A549 (cell line): ENCODE measurements around the gene CRADD. TPM values are rescaled to one million over a fixed set of nuclear protein-coding genes. Genes with fewer than 3 reads are reported as not detected.

Experiments
- ATAC-seq, 2 experiments: fragments of 200-7000 bp in 1 of 2; fragments of >200 bp in 1 of 2; cut with Nextera tagmentation in 1 of 2; cut with Tn5 transposase in 1 of 2; 3 replicates each; pipeline versions ENCODE4 v1.8.0 to v1.9.1; 2018 to 2020; ENCODE audit warnings: mild to moderate bottlenecking in 1 of 2, moderate library complexity in 1 of 2
- CTCF ChIA-PET: fragments of 300-600 bp; sonication (Branson Sonifier 250); formaldehyde crosslinking; extraction: SDS; loops from one replicate; lab custom pipeline; 2021; ENCODE audit warnings: antibody characterized with exemption, inconsistent platforms; lab: Yijun Ruan, JAX
- POLR2A ChIA-PET: fragments of 350-600 bp; formaldehyde crosslinking; extraction: SDS; loops from one replicate; lab custom pipeline; 2021; ENCODE audit warnings: antibody characterized with exemption, inconsistent platforms; lab: Yijun Ruan, JAX
- DNase-seq, 2 experiments: peaks; one replicate each; pipeline versions ENCODE4 v3.0.0 to v3.0.0-alpha.2; 2011 to 2016; ENCODE audit warnings: low read depth in 1 of 2, low spot score in 1 of 2
- FAIRE-seq: peaks from 2 replicates; lab custom pipeline; 2011; peaks lifted over from hg19 to GRCh38; lab: Jason Lieb, UNC
- H3K27ac ChIP-seq, 2 experiments: fragments of >200 bp; sonication (Bioruptor Twin); formaldehyde crosslinking; 3 replicates each; pipeline ENCODE4 v1.5.1; 2016 to 2017
- H3K4me1 ChIP-seq: fragments of >200 bp; sonication (Bioruptor Twin); formaldehyde crosslinking; 3 replicates; pipeline ENCODE4 v1.6.1; 2016
- H3K4me2 ChIP-seq: fragments of >200 bp; sonication (Bioruptor Twin); formaldehyde crosslinking; 3 replicates; pipeline ENCODE4 v1.6.1; 2016
- H3K4me3 ChIP-seq: fragments of >200 bp; sonication (Bioruptor Twin); formaldehyde crosslinking; 3 replicates; pipeline ENCODE4 v1.5.1; 2016
- H3K9me3 ChIP-seq: fragments of >200 bp; sonication (Bioruptor Twin); formaldehyde crosslinking; 3 replicates; pipeline ENCODE4 v1.6.1; 2016
- CBX2 ChIP-seq: fragments of 200-600 bp; sonication (generic); IDR thresholded peaks from 2 replicates; pipeline ENCODE4 v1.6.1; 2016; ENCODE audit warnings: low read depth, mild to moderate bottlenecking, borderline replicate concordance
- CEBPB ChIP-seq, 2 experiments: fragments of >200 bp in 1 of 2; sonication (Bioruptor Twin) in 1 of 2; formaldehyde crosslinking in 1 of 2; IDR thresholded peaks; 2 replicates each; pipeline ENCODE4 v1.6.1; 2012 to 2016
- CHD2 ChIP-seq: fragments of 150-350 bp; IDR thresholded peaks from 2 replicates; pipeline ENCODE4 v1.6.1; 2014; ENCODE audit warnings: low read length; ENCODE audit not compliant: partially characterized antibody
- EHF ChIP-seq: fragments of 250-450 bp; sonication (Bioruptor Pico); IDR thresholded peaks from 2 replicates; pipeline ENCODE4 v1.5.0; 2020; ENCODE audit warnings: mild to moderate bottlenecking
- EP300 ChIP-seq, 2 experiments: fragments of >200 bp; sonication (Bioruptor Twin); formaldehyde crosslinking; IDR thresholded peaks; 2 replicates in 1 of 2; 3 replicates in 1 of 2; pipeline ENCODE4 v1.6.1; 2016 to 2017
- HOXB5 ChIP-seq: fragments of 250-450 bp; sonication (Bioruptor Pico); IDR thresholded peaks from 2 replicates; pipeline ENCODE4 v1.5.0; 2020; ENCODE audit warnings: mild to moderate bottlenecking, moderate library complexity
- JUN ChIP-seq, 2 experiments: fragments of >200 bp; sonication (Bioruptor Twin); formaldehyde crosslinking; IDR thresholded peaks; 2 replicates in 1 of 2; 3 replicates in 1 of 2; pipeline ENCODE4 v1.6.1; 2016 to 2017
- JUNB ChIP-seq: fragments of >200 bp; sonication (Bioruptor Twin); formaldehyde crosslinking; IDR thresholded peaks from 2 replicates; pipeline ENCODE4 v1.6.1; 2016
- MAFK ChIP-seq: fragments of 450-650 bp; IDR thresholded peaks from 2 replicates; pipeline ENCODE4 v1.6.1; 2014; ENCODE audit not compliant: partially characterized antibody
- PBX3 ChIP-seq: IDR thresholded peaks from 2 replicates; pipeline ENCODE4 v1.6.1; 2012
- POLR2A ChIP-seq: IDR thresholded peaks from 2 replicates; pipeline ENCODE4 v1.6.1; 2012; ENCODE audit warnings: mild to moderate bottlenecking, low read length
- POLR2AphosphoS2 ChIP-seq: conservative IDR thresholded peaks from 2 replicates; pipeline ENCODE4 v1.6.1; 2012; ENCODE audit warnings: low read length, improper control_type of control experiment, inconsistent platforms
- RAD21 ChIP-seq, 2 experiments: fragments of >200 bp in 1 of 2; sonication (Bioruptor Twin) in 1 of 2; formaldehyde crosslinking in 1 of 2; IDR thresholded peaks in 1 of 2; conservative IDR thresholded peaks in 1 of 2; 2 replicates in 1 of 2; 3 replicates in 1 of 2; pipeline ENCODE4 v1.6.1; 2012 to 2018; ENCODE audit warnings: inconsistent platforms in 1 of 2
- RFX5 ChIP-seq: fragments of 450-650 bp; IDR thresholded peaks from 2 replicates; pipeline ENCODE4 v1.7.1; 2014; ENCODE audit warnings: antibody characterized with exemption, mild to moderate bottlenecking, moderate library complexity
- TFCP2L1 ChIP-seq: fragments of 250-450 bp; sonication (Bioruptor Pico); IDR thresholded peaks from 2 replicates; pipeline ENCODE4 v1.5.0; 2021; ENCODE audit warnings: mild to moderate bottlenecking
- ZNF302 ChIP-seq: fragments of 250-450 bp; sonication (Bioruptor Pico); IDR thresholded peaks from 2 replicates; pipeline ENCODE4 v1.9.0; 2021; ENCODE audit warnings: inconsistent platforms, mild to moderate bottlenecking, moderate library complexity
- WGBS: methylation state at CpG from one replicate; pipeline ENCODE4 v1.1.6; 2017; ENCODE audit errors: missing lambda C conversion rate; 5-methylcytosine and 5-hydroxymethylcytosine counted together
- polyA plus RNA-seq, 4 experiments: library from polyadenylated mRNA; depleted of rRNA in 3 of 4; stranded (reverse); fragments of >200 nt; fragmentation: RNase III in 1 of 4; extraction: RNeasy Plus Mini Kit Qiagen cat#74134 plus additional on column Dnase treatment in 1 of 4; gene quantifications; 2 replicates in 3 of 4; 3 replicates in 1 of 4; pipeline ENCODE4 v1.2.3, GENCODE V29; 2011 to 2017
- TF ChIP-seq, protein P1 (sequence below): IDR thresholded peaks from 2 replicates; pipeline ENCODE4 v1.6.1; 2012; ENCODE audit warnings: low read depth, borderline replicate concordance
- TF ChIP-seq, protein P2 (sequence below): fragments of >200 bp; sonication (Bioruptor Twin); formaldehyde crosslinking; IDR thresholded peaks from 3 replicates; pipeline ENCODE4 v1.6.1; 2016
- TF ChIP-seq, protein P3 (sequence below): fragments of 200-600 bp; sonication (generic); IDR thresholded peaks from 2 replicates; pipeline ENCODE4 v1.6.1; 2016; ENCODE audit warnings: antibody characterized with exemption, mild to moderate bottlenecking, moderate library complexity
- TF ChIP-seq, protein P4 (sequence below): fragments of 250-450 bp; sonication (Bioruptor Pico); IDR thresholded peaks from 2 replicates; pipeline ENCODE4 v1.5.0; 2021; ENCODE audit warnings: mild to moderate bottlenecking, moderate library complexity, borderline replicate concordance

The CRADD gene
- polyA plus RNA-seq, 2 of the 4 experiments (the other 2 are of a cell fraction) = 13.2 to 23.0 TPM

- H3K27ac ChIP-seq = no peak overlapping the region
- no peak overlapping the region for H3K4me3 ChIP-seq
- 64% methylated on average over 6 of the region's 6 CpGs for WGBS
- DNase-seq = no peak
- ATAC-seq = no peak
- H3K9me3 ChIP-seq = no peaks in the 10 kb centered on the region
- H3K4me1 ChIP-seq = peaks cover 9% of the 10 kb centered on the region; the same call in 2 of the 3 replicates
- no peak for TF ChIP-seq RAD21 (conservative IDR thresholded peaks at IDR 0.05 in 1 of 2, IDR thresholded peaks at IDR 0.05 in 1 of 2)
- TF ChIP-seq, protein P1, sequence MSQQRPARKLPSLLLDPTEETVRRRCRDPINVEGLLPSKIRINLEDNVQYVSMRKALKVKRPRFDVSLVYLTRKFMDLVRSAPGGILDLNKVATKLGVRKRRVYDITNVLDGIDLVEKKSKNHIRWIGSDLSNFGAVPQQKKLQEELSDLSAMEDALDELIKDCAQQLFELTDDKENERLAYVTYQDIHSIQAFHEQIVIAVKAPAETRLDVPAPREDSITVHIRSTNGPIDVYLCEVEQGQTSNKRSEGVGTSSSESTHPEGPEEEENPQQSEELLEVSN = no peak
- no peak for TF ChIP-seq ZNF302 (CRISPR knock-in tag)
- no peak for TF ChIP-seq POLR2A
- TF ChIP-seq, protein P2, sequence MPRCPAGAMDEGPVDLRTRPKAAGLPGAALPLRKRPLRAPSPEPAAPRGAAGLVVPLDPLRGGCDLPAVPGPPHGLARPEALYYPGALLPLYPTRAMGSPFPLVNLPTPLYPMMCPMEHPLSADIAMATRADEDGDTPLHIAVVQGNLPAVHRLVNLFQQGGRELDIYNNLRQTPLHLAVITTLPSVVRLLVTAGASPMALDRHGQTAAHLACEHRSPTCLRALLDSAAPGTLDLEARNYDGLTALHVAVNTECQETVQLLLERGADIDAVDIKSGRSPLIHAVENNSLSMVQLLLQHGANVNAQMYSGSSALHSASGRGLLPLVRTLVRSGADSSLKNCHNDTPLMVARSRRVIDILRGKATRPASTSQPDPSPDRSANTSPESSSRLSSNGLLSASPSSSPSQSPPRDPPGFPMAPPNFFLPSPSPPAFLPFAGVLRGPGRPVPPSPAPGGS = no peak
- TF ChIP-seq, protein P3, sequence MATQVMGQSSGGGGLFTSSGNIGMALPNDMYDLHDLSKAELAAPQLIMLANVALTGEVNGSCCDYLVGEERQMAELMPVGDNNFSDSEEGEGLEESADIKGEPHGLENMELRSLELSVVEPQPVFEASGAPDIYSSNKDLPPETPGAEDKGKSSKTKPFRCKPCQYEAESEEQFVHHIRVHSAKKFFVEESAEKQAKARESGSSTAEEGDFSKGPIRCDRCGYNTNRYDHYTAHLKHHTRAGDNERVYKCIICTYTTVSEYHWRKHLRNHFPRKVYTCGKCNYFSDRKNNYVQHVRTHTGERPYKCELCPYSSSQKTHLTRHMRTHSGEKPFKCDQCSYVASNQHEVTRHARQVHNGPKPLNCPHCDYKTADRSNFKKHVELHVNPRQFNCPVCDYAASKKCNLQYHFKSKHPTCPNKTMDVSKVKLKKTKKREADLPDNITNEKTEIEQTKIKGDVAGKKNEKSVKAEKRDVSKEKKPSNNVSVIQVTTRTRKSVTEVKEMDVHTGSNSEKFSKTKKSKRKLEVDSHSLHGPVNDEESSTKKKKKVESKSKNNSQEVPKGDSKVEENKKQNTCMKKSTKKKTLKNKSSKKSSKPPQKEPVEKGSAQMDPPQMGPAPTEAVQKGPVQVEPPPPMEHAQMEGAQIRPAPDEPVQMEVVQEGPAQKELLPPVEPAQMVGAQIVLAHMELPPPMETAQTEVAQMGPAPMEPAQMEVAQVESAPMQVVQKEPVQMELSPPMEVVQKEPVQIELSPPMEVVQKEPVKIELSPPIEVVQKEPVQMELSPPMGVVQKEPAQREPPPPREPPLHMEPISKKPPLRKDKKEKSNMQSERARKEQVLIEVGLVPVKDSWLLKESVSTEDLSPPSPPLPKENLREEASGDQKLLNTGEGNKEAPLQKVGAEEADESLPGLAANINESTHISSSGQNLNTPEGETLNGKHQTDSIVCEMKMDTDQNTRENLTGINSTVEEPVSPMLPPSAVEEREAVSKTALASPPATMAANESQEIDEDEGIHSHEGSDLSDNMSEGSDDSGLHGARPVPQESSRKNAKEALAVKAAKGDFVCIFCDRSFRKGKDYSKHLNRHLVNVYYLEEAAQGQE = no peak
- no peak for TF ChIP-seq CEBPB (IDR thresholded peaks at IDR 0.05)
- TF ChIP-seq EP300 (IDR thresholded peaks at IDR 0.05) = no peak
- TF ChIP-seq CBX2 = no peak
- no peak for FAIRE-seq
- ChIA-PET POLR2A (no interaction called here), CTCF (no interaction called here)
- no peak overlapping the region for H3K4me2 ChIP-seq
Observed at GRCh38 chr12:93912086-93912733, 235.0 kb downstream of the CRADD start.

DNA sequence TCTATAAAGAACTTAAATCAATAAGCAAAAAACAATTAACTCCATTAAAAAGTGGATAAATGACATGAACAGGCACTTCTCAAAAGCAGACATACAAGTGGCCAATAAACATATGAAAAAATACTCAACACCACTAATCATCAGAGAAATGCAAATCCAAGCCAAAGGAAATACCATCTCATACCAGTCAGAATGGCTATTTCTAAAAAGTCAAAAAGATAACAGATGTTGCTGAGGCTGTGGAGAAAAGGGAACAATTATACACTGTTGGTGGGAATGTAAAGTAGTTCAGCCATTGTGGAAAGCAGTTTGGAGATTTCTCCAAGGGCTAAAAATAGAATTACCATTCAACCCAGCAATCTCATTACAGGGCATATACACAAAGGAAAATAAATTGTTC, 236.7 kb downstream of the CRADD start:
- H3K4me3 ChIP-seq = no peak overlapping the region
- POLR2A ChIA-PET = no interaction called here
- FAIRE-seq (no peak), DNase-seq (no peak), ATAC-seq (no peak)
- peaks cover 23% of the 10 kb centered on the region for H3K4me1 ChIP-seq
- no peaks in the 10 kb centered on the region for H3K9me3 ChIP-seq
- CTCF ChIA-PET = no interaction called here
- H3K4me2 ChIP-seq = no peak overlapping the region
- H3K27ac ChIP-seq = no peak overlapping the region
- TF ChIP-seq, protein P4, sequence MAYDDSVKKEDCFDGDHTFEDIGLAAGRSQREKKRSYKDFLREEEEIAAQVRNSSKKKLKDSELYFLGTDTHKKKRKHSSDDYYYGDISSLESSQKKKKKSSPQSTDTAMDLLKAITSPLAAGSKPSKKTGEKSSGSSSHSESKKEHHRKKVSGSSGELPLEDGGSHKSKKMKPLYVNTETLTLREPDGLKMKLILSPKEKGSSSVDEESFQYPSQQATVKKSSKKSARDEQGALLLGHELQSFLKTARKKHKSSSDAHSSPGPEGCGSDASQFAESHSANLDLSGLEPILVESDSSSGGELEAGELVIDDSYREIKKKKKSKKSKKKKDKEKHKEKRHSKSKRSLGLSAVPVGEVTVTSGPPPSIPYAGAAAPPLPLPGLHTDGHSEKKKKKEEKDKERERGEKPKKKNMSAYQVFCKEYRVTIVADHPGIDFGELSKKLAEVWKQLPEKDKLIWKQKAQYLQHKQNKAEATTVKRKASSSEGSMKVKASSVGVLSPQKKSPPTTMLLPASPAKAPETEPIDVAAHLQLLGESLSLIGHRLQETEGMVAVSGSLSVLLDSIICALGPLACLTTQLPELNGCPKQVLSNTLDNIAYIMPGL (CRISPR knock-in tag) = no peak
- TF ChIP-seq POLR2AphosphoS2 = no peak
- no peak for TF ChIP-seq CEBPB (IDR thresholded peaks at IDR 0.05)
- no peak for TF ChIP-seq JUN (IDR thresholded peaks at IDR 0.05)

GRCh38 chr12:93914281-93914680, 237.1 kb downstream of the CRADD start:
- DNase-seq (no peak), FAIRE-seq (no peak), ATAC-seq (no peak)
- Histone ChIP-seq H3K4me1 (peaks cover 19% of the 10 kb centered on the region), H3K9me3 (no peaks in the 10 kb centered on the region), H3K4me3 (no peak overlapping the region), H3K27ac (no peak overlapping the region), H3K4me2 (no peak overlapping the region)
- ChIA-PET CTCF (interaction anchor here (1.3 kb wide), 1 partner anchor 188 kb away, joined by 3 read pairs; no protein-coding TSS in a partner anchor), POLR2A (no interaction called here)
- no peak for TF ChIP-seq EHF (CRISPR knock-in tag)
- no peak for TF ChIP-seq JUNB
- TF ChIP-seq HOXB5 (CRISPR knock-in tag) = no peak
- TF ChIP-seq CHD2 = no peak
- TF ChIP-seq MAFK = no peak
- TF ChIP-seq CEBPB (IDR thresholded peaks at IDR 0.05) = no peak
- no peak for TF ChIP-seq POLR2AphosphoS2
- no peak for TF ChIP-seq TFCP2L1 (CRISPR knock-in tag)
- TF ChIP-seq PBX3 = no peak
- no peak for TF ChIP-seq RFX5
- 89% methylated on average over 5 of the region's 5 CpGs for WGBS
